HL-60/S4 (cell line): ENCODE data around the gene ETS1.
"Not testable (repeated sequence)": the region's sequence is repeated elsewhere in the genome, so short reads cannot be mapped to it uniquely, and the experiment has no call there.

Experiments used
- in situ Hi-C: fragments of 300-500 bp; cut with MboI; formaldehyde crosslinking; loops from 2 replicates; pipeline ENCODE4 v1.14.3; 2022; ENCODE audit warnings: low sequenced_read_pairs

Gene ETS1

GRCh38 chr11:128450882-128451651 lies 136.3 kb downstream of the ETS1 start:
- in situ Hi-C loops: no loop called here

GRCh38 chr11:128450425-128450824 lies 136.9 kb downstream of the ETS1 start:
- in situ Hi-C loops: not testable (repeated sequence)

GRCh38 chr11:128448981-128449713 lies 138.2 kb downstream of the ETS1 start:
- in situ Hi-C loops: no loop called here

GRCh38 chr11:128448200-128448886 lies 139.0 kb downstream of the ETS1 start:
- in situ Hi-C loops: no loop called here

GRCh38 chr11:128447233-128447632 lies 140.1 kb downstream of the ETS1 start:
- in situ Hi-C loops: no loop called here

- in situ Hi-C loops: not testable (repeated sequence)
These were observed 141.4 kb downstream of the ETS1 start for GRCh38 chr11:128445921-128446320.

GRCh38 chr11:128437136-128437535 lies 150.2 kb downstream of the ETS1 start:
- in situ Hi-C loops: no loop called here

GRCh38 chr11:128434818-128435217 lies 152.5 kb downstream of the ETS1 start:
- in situ Hi-C loops: no loop called here

GRCh38 chr11:128434411-128434810 lies 152.9 kb downstream of the ETS1 start:
- in situ Hi-C loops: no loop called here

- in situ Hi-C loops: no loop called here
These were observed 154.4 kb downstream of the ETS1 start for GRCh38 chr11:128432926-128433325.

- in situ Hi-C loops: no loop called here
These were observed 155.4 kb downstream of the ETS1 start for GRCh38 chr11:128431931-128432330.

GRCh38 chr11:128428935-128429334 lies 158.4 kb downstream of the ETS1 start:
- in situ Hi-C loops: no loop called here

- in situ Hi-C loops: no loop called here
These were observed 162.5 kb downstream of the ETS1 start for GRCh38 chr11:128424851-128425285.

- in situ Hi-C loops: no loop called here
These were observed 163.1 kb downstream of the ETS1 start for GRCh38 chr11:128424271-128424711.

- in situ Hi-C loops: no loop called here
These were observed 164.6 kb downstream of the ETS1 start for GRCh38 chr11:128422576-128423370.

GRCh38 chr11:128421577-128422330 lies 165.6 kb downstream of the ETS1 start:
- in situ Hi-C loops: no loop called here

- in situ Hi-C loops: no loop called here
These were observed 166.4 kb downstream of the ETS1 start for GRCh38 chr11:128420951-128421350.

GRCh38 chr11:128420265-128420664 lies 167.1 kb downstream of the ETS1 start:
- in situ Hi-C loops: no loop called here

GRCh38 chr11:128419012-128419767 lies 168.2 kb downstream of the ETS1 start:
- in situ Hi-C loops: no loop called here
